SK-N-SH (cell line): ENCODE measurements around the gene GAL. TPM values are rescaled to one million over a fixed set of nuclear protein-coding genes. Genes with fewer than 3 reads are reported as not detected.

ENCODE experiments used
- CTCF ChIA-PET: fragments of 300-600, 350-600 bp; formaldehyde crosslinking; extraction: SDS; loops from one replicate; lab custom pipeline; 2021; lab: Yijun Ruan, JAX
- POLR2A ChIA-PET: fragments of 350-600 bp; sonication (Branson Sonifier 250); formaldehyde crosslinking; extraction: SDS; loops from one replicate; lab custom pipeline; 2020; ENCODE audit warnings: antibody characterized with exemption, inconsistent platforms; lab: Yijun Ruan, JAX
- DNase-seq: peaks from one replicate; pipeline ENCODE4 v3.0.0; 2012
- H2AFZ ChIP-seq: fragments of 200-600 bp; sonication (generic); 2 replicates; pipeline ENCODE4 v1.8.1; 2016; ENCODE audit warnings: antibody characterized with exemption, mild to moderate bottlenecking, low read depth
- H3F3A ChIP-seq: fragments of 200-600 bp; sonication (generic); replicated peaks from 2 replicates; pipeline ENCODE3; 2016; ENCODE audit warnings: antibody characterized with exemption, mild to moderate bottlenecking; ENCODE audit not compliant: insufficient read depth
- H3K27ac ChIP-seq, 2 experiments: fragments of 200-500 bp in 1 of 2; fragments of 200-600 bp in 1 of 2; sonication (Bioruptor generic) in 1 of 2; sonication (generic), shearing (Covaris generic) in 1 of 2; 2 replicates each; pipeline versions ENCODE4 v1.5.1 to v1.6.1; 2014 to 2016; ENCODE audit warnings: low read depth in 2 of 2, inconsistent platforms in 1 of 2, low read length in 1 of 2, mild to moderate bottlenecking in 1 of 2, mixed read lengths in 1 of 2
- H3K27me3 ChIP-seq: fragments of 200-600 bp; sonication (generic), shearing (Covaris generic); 2 replicates; pipeline ENCODE4 v1.6.1; 2016; ENCODE audit warnings: mixed run types; ENCODE audit not compliant: insufficient read depth
- H3K36me3 ChIP-seq, 2 experiments: fragments of 200-500 bp in 1 of 2; fragments of 200-600 bp in 1 of 2; sonication (Bioruptor generic) in 1 of 2; sonication (generic) in 1 of 2; replicated peaks in 1 of 2; 2 replicates each; pipeline versions ENCODE3 to v1.5.1; 2014 to 2016; ENCODE audit warnings: low read length in 1 of 2, mild to moderate bottlenecking in 1 of 2; ENCODE audit not compliant: insufficient read depth in 2 of 2, control insufficient read depth in 1 of 2
- H3K4me1 ChIP-seq, 2 experiments: fragments of 200-500 bp in 1 of 2; fragments of 200-600 bp in 1 of 2; sonication (Bioruptor generic) in 1 of 2; sonication (generic), shearing (Covaris generic) in 1 of 2; 2 replicates each; pipeline versions ENCODE4 v1.5.1 to v1.6.1; 2014 to 2016; ENCODE audit warnings: low read depth in 1 of 2, low read length in 1 of 2, mixed run types in 1 of 2; ENCODE audit not compliant: insufficient read depth in 2 of 2, control insufficient read depth in 1 of 2
- H3K4me2 ChIP-seq: fragments of 200-600 bp; sonication (generic), shearing (Covaris generic); 2 replicates; pipeline ENCODE4 v1.6.1; 2017; ENCODE audit warnings: mixed run types
- H3K4me3 ChIP-seq, 2 experiments: fragments of 200-500 bp in 1 of 2; fragments of 200-600 bp in 1 of 2; sonication (Bioruptor generic) in 1 of 2; sonication (generic), shearing (Covaris generic) in 1 of 2; 2 replicates each; pipeline versions ENCODE4 v1.5.1 to v1.8.1; 2014 to 2016; ENCODE audit warnings: low read depth in 2 of 2, inconsistent platforms in 1 of 2, low read length in 1 of 2, mild to moderate bottlenecking in 1 of 2, mixed read lengths in 1 of 2, moderate library complexity in 1 of 2
- H3K79me2 ChIP-seq: fragments of 200-600 bp; sonication (generic); 2 replicates; pipeline ENCODE4 v1.8.1; 2017; ENCODE audit warnings: mild to moderate bottlenecking; ENCODE audit not compliant: insufficient read depth
- H3K9ac ChIP-seq: fragments of 200-600 bp; sonication (generic); 2 replicates; pipeline ENCODE4 v1.6.1; 2017; ENCODE audit warnings: mixed run types
- H3K9me2 ChIP-seq: fragments of 200-600 bp; sonication (generic); 2 replicates; pipeline ENCODE4 v1.6.1; 2017; ENCODE audit warnings: mixed run types
- H3K9me3 ChIP-seq: fragments of 200-600 bp; sonication (generic); 2 replicates; pipeline ENCODE4 v1.6.1; 2017; ENCODE audit warnings: mixed run types, mild to moderate bottlenecking, moderate library complexity
- H4K20me1 ChIP-seq: fragments of 200-600 bp; sonication (generic); 2 replicates; pipeline ENCODE4 v1.6.1; 2017; ENCODE audit warnings: mild to moderate bottlenecking, mixed run types; ENCODE audit not compliant: insufficient read depth
- CHD2 ChIP-seq: fragments of 150-350 bp; IDR thresholded peaks from 2 replicates; pipeline ENCODE4 v1.6.1; 2018; ENCODE audit warnings: low read length; ENCODE audit not compliant: partially characterized antibody
- ELF1 ChIP-seq: IDR thresholded peaks from 2 replicates; pipeline ENCODE4 v1.4.0; 2012
- EP300 ChIP-seq, 2 experiments: IDR thresholded peaks; 2 replicates each; pipeline versions ENCODE4 v1.4.0 to v1.6.1; 2012; ENCODE audit warnings: borderline replicate concordance in 1 of 2, low read depth in 1 of 2, low read length in 1 of 2
- EZH2phosphoT487 ChIP-seq: fragments of 200-600 bp; sonication (generic); IDR thresholded peaks from 2 replicates; pipeline ENCODE4 v1.6.1; 2017; ENCODE audit warnings: low read depth, mixed run types, mild to moderate bottlenecking, antibody characterized with exemption, moderate library complexity, borderline replicate concordance
- FOSL2 ChIP-seq: IDR thresholded peaks from 2 replicates; pipeline ENCODE4 v1.4.0; 2012; ENCODE audit warnings: low read depth, mild to moderate bottlenecking, moderate library complexity, borderline replicate concordance
- FOXJ3 ChIP-seq: sonication (generic); formaldehyde crosslinking; IDR thresholded peaks from 2 replicates; pipeline ENCODE4 v1.5.1; 2020; ENCODE audit warnings: mild to moderate bottlenecking, missing genetic modification reagents
- GATA2 ChIP-seq: sonication (generic); formaldehyde crosslinking; IDR thresholded peaks from 2 replicates; pipeline ENCODE4 v1.5.0; 2020; ENCODE audit warnings: mild to moderate bottlenecking, missing genetic modification reagents
- IRF3 ChIP-seq: fragments of 150-350 bp; IDR thresholded peaks from 2 replicates; pipeline ENCODE4 v1.6.1; 2016; ENCODE audit warnings: mild to moderate bottlenecking, low read depth, low read length
- JUND ChIP-seq: IDR thresholded peaks from 2 replicates; pipeline ENCODE4 v1.4.0; 2012
- MAX ChIP-seq: IDR thresholded peaks from 2 replicates; pipeline ENCODE4 v1.4.0; 2012; ENCODE audit warnings: low read depth
- MXI1 ChIP-seq: IDR thresholded peaks from 2 replicates; pipeline ENCODE4 v1.6.1; 2012; ENCODE audit warnings: mild to moderate bottlenecking, low read depth, low read length, improper control_type of control experiment
- NFIC ChIP-seq: IDR thresholded peaks from 2 replicates; pipeline ENCODE4 v1.4.0; 2012; ENCODE audit warnings: borderline replicate concordance
- NRF1 ChIP-seq: IDR thresholded peaks from 2 replicates; pipeline ENCODE4 v1.6.1; 2012; ENCODE audit warnings: low read depth, mild to moderate bottlenecking, low read length
- PBX3 ChIP-seq: IDR thresholded peaks from 2 replicates; pipeline ENCODE4; 2012
- POLR2AphosphoS5 ChIP-seq: IDR thresholded peaks from 2 replicates; pipeline ENCODE4 v1.6.1; 2012; ENCODE audit warnings: low read depth, low read length
- RAD21 ChIP-seq: IDR thresholded peaks from 2 replicates; pipeline ENCODE4 v1.6.1; 2012; ENCODE audit warnings: mild to moderate bottlenecking, low read length
- REST ChIP-seq: IDR thresholded peaks from 2 replicates; pipeline ENCODE4 v1.6.1; 2012; ENCODE audit warnings: mild to moderate bottlenecking, low read depth, low read length, moderate library complexity
- RXRA ChIP-seq: IDR thresholded peaks from 2 replicates; pipeline ENCODE4 v1.4.0; 2012; ENCODE audit warnings: low read depth, mild to moderate bottlenecking, borderline replicate concordance
- SIN3A ChIP-seq: IDR thresholded peaks from 2 replicates; pipeline ENCODE4 v1.6.1; 2012; ENCODE audit warnings: low read depth, mild to moderate bottlenecking, low read length, moderate library complexity, borderline replicate concordance
- SMC3 ChIP-seq: IDR thresholded peaks from 2 replicates; pipeline ENCODE4 v1.6.1; 2012; ENCODE audit warnings: low read depth, low read length, improper control_type of control experiment
- TAF1 ChIP-seq: IDR thresholded peaks from 2 replicates; pipeline ENCODE4 v1.6.1; 2012; ENCODE audit warnings: low read depth, mild to moderate bottlenecking, low read length, moderate library complexity, borderline replicate concordance
- TCF12 ChIP-seq: IDR thresholded peaks from 2 replicates; pipeline ENCODE4 v1.4.0; 2012
- USF1 ChIP-seq: IDR thresholded peaks from 2 replicates; pipeline ENCODE4 v1.4.0; 2012; ENCODE audit warnings: low read depth, borderline replicate concordance
- YY1 ChIP-seq: IDR thresholded peaks from 2 replicates; pipeline ENCODE4 v1.4.0; 2012; ENCODE audit warnings: low read depth, mild to moderate bottlenecking
- ZBTB33 ChIP-seq: IDR thresholded peaks from 2 replicates; pipeline ENCODE4 v1.4.0; 2012; ENCODE audit warnings: low read depth, borderline replicate concordance
- WGBS: methylation state at CpG from one replicate; pipeline ENCODE4 v1.1.6; 2017; ENCODE audit warnings: low lambda C conversion rate; 5-methylcytosine and 5-hydroxymethylcytosine counted together
- polyA plus RNA-seq, 3 experiments: library from polyadenylated mRNA; depleted of rRNA; stranded (reverse); fragments of >200 nt; gene quantifications; 2 replicates each; pipeline ENCODE4 v1.2.3, GENCODE V29; 2012

GAL gene
- polyA plus RNA-seq, 1 of the 3 experiments (the other 2 are of a cell fraction): 1.8 TPM

- Histone ChIP-seq H3K4me2 (peak overlapping the region; percentile 15; the same call in 1 of the 2 replicates), H3K79me2 (no peaks in the 10 kb centered on the region), H3K9me2 (no peaks in the 10 kb centered on the region), H3K27me3 (peaks cover 5% of the 10 kb centered on the region; the same call in 1 of the 2 replicates), H3K9ac (no peak overlapping the region), H3F3A (no peaks in the 10 kb centered on the region), H4K20me1 (no peaks in the 10 kb centered on the region), H3K36me3 (no peaks in the 10 kb centered on the region), H2AFZ (no peak overlapping the region), H3K27ac (peak overlapping the region in 1 of 2 experiments; percentile 13; a peak in 2 of 4 replicates), H3K4me3 (no peak overlapping the region), H3K4me1 (peaks cover 0 to 11% of the 10 kb centered on the region in 2 experiments; a peak in 1 of 4 replicates), H3K9me3 (no peaks in the 10 kb centered on the region)
- POLR2A ChIA-PET: interaction anchor here (0.7 to 1.0 kb wide), 2 partner anchors 14 to 15 kb away, joined by 3 to 4 read pairs; no protein-coding TSS in a partner anchor
- 0% methylated on average over 2 of the region's 6 CpGs for WGBS
- DNase-seq: peak; percentile 83
- CTCF ChIA-PET: interaction anchor here (0.9 to 1.7 kb wide), 7 partner anchors 9 to 71 kb away, joined by 3 to 6 read pairs (median 4); no protein-coding TSS in a partner anchor
- TF ChIP-seq JUND (peak; percentile 86), ELF1 (no peak), MXI1 (no peak), SIN3A (peak; percentile 37; the same call in 1 of the 2 replicates), TCF12 (peak; percentile 95), NFIC (peak; percentile 89), FOXJ3 (CRISPR knock-in tag) (0 out of 2 replicates have a peak, but pooled peaks have one; percentile 46), MAX (0 out of 2 replicates have a peak, but pooled peaks have one; percentile 45), SMC3 (no peak), PBX3 (peak; percentile 44; the same call in 1 of the 2 replicates), EZH2phosphoT487 (no peak), RXRA (peak; percentile 61; the same call in 1 of the 2 replicates), GATA2 (CRISPR knock-in tag) (no peak), RAD21 (no peak), YY1 (no peak), IRF3 (no peak), USF1 (no peak), CHD2 (peak; percentile 47), ZBTB33 (no peak), EP300 (IDR thresholded peaks at IDR 0.05; ENCODE audit: borderline replicate concordance in 1 of 2, low read depth in 1 of 2, low read length in 1 of 2) (peak; percentile 68 to 75; a peak in 3 of 4 replicates), NRF1 (no peak), POLR2AphosphoS5 (no peak), FOSL2 (peak; percentile 90), TAF1 (no peak), REST (peak; percentile 59; the same call in 1 of the 2 replicates)
These were observed 6.9 kb upstream of the GAL start for GRCh38 chr11:68677432-68677831.
